IPS DF 6.9 (cell line): ENCODE results near the gene NUDT22.

Source experiments
- DNase-seq: peaks from one replicate; pipeline ENCODE4 v3.0.0-alpha.2; 2013; ENCODE audit warnings: low read depth, low spot score
- H3K27ac ChIP-seq: one replicate; pipeline ENCODE4 v1.5.1; 2013; ENCODE audit warnings: low read length, control low read depth
- H3K27me3 ChIP-seq: 2 replicates; pipeline ENCODE4 v1.6.1; 2013; ENCODE audit warnings: mild to moderate bottlenecking, low read length; ENCODE audit not compliant: control insufficient read depth, insufficient read depth
- H3K36me3 ChIP-seq: 2 replicates; pipeline ENCODE4 v1.6.1; 2013; ENCODE audit warnings: low read length; ENCODE audit not compliant: control insufficient read depth, insufficient read depth
- H3K4me1 ChIP-seq: 2 replicates; pipeline ENCODE4 v1.6.1; 2013; ENCODE audit warnings: low read length; ENCODE audit not compliant: control insufficient read depth, insufficient read depth
- H3K4me3 ChIP-seq: 2 replicates; pipeline ENCODE4 v1.5.1; 2013; ENCODE audit warnings: mild to moderate bottlenecking, low read length
- H3K9me3 ChIP-seq: 2 replicates; pipeline ENCODE4 v1.6.1; 2013; ENCODE audit warnings: low read length, inconsistent platforms; ENCODE audit not compliant: control insufficient read depth, insufficient read depth
- WGBS: extraction: QIAGEN DNeasy Blood & Tissue Kit; methylation state at CpG from one replicate; pipeline ENCODE4 v1.1.7; 2013; ENCODE audit warnings: mixed read lengths, missing lambda C conversion rate; ENCODE audit not compliant: insufficient read length, insufficient coverage; 5-methylcytosine and 5-hydroxymethylcytosine counted together

NUDT22 gene

DNA sequence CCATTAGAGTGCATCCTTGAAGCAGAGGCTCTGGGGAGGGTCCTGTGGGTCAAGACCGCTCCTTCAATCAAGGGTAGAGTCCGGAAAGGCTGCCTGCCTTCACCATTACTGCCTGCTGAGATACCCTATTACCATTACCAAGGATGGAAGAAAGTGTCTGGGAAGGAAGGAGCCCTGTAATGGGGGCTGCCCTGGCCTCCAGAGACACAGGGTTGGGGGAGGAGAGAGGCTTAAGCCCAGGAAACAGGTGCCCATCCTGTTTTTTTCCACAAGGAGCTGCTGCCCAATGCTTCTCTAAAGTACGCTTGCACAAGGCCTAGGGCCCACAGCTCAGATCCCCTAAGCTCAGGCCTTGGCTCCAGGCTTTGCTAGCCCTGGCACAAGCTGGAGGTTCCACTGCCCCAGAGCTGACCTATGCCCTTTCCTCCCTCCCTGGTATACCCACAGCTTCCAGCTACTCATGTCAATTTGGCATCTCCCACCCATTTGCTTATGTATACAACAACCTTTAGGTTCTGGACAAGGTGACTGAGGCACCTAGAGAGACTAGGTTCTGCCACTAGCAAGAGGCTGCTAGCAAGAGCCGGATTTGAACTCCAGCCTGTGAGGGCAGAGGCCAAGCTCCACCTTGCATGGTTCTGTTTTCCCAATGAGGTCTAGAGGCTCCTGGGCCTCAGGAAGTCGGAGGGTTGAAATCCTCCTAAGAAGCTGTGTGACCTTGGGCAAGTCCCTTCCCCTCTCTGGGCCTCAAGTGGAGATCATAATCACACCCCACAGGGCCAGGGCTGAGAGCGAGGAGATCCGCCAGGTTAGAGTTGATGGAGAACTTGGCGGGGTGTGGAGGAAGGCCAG, 23.7 kb downstream of the NUDT22 start:
- peaks cover 9% of the 10 kb centered on the region for H3K36me3 ChIP-seq
- H3K4me3 ChIP-seq, result no peak overlapping the region
- no peaks in the 10 kb centered on the region for H3K9me3 ChIP-seq
- no CpG with 5 or more reads among the region's 8 CpGs for WGBS
- peak overlapping the region; percentile 36 for H3K27ac ChIP-seq
- peaks cover 20% of the 10 kb centered on the region for H3K4me1 ChIP-seq
- no peaks in the 10 kb centered on the region for H3K27me3 ChIP-seq
- no peak for DNase-seq

DNA sequence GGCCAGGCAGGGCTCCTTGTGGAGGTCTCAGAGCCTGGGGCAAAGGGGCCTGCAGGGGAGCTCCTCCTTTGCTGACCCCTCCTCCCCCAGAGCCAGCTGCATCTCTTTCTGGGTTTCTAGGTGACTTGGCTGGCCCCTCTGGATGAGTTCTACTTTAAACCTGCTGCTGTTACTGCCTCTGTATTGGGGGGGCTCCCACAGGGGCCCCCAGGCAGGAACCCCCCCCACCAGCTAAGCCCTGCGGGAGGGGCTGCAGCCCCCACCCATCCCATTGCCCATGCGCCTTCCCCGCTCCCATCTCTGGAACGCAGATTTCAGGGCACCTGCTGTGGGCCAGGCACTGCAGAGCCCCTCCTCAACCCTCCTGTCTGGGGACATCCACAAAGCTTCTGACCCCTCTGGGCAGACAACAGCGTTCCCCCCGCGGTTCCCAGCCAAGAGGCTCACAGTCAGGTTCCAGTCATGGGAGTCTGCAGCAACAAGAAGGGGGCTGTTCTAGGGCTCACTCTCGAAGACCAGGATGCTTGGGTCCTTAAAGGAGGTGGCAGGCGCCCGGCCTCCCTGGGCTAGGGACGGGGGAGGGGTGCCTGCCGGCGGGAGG, 24.4 kb downstream of the NUDT22 start:
- no peak for DNase-seq
- H3K27ac ChIP-seq, result no peak overlapping the region
- peaks cover 12% of the 10 kb centered on the region for H3K36me3 ChIP-seq
- H3K4me1 ChIP-seq, result peaks cover 17% of the 10 kb centered on the region
- WGBS, result no CpG with 5 or more reads among the region's 13 CpGs
- H3K9me3 ChIP-seq, result no peaks in the 10 kb centered on the region
- peak overlapping the region; percentile 50; the same call in 1 of the 2 replicates for H3K4me3 ChIP-seq
- no peaks in the 10 kb centered on the region for H3K27me3 ChIP-seq

DNA sequence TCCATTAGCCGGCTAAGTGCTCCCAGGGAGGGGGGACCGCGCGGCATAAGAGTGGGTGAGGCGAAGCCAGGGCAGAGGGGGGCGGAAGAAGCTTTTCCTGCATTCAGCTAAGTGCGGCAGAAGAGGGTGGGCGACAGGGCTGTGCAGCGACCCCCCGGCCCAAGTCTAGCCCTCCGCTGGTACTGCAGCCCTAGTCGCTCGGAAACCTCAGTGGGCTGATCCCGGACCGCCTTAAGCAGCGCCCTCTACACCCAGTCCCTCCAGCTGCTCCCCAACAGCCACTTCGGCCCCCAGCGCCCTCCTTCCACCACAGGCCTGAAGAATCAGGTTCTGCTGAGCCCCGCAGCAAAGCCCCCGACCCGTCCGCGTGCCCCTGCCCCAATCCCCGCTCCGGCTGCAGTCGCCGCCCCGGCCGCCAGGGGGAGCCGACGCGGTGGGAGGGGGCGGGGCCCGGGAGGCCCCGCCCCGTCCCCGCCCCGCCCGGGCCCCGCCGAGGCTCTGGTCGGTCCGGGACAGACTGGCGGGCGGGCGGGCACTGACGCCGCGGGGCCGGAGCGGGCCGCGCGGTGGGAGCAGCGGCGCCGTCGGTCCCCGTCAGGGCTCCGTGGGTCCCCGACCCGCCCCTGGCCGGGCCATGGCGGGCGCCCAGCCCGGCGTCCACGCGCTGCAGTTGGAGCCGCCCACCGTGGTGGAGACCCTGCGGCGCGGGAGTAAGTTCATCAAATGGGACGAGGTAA, 25.1 kb downstream of the NUDT22 start, which contains the start of gene PLCB3:
TSS of gene PLCB3 (plus strand) at position 515 of the 737 bp plus-strand sequence. CDS start at position 635, 120 bp downstream.
- no peak for DNase-seq
- Histone ChIP-seq H3K27ac (no peak within 1 kb of the TSS), H3K9me3 (no peaks in the 10 kb centered on the region), H3K36me3 (peaks cover 19% of the 10 kb centered on the region), H3K27me3 (no peaks in the 10 kb centered on the region), H3K4me3 (peak within 1 kb of the TSS; percentile 84; the same call in 1 of the 2 replicates), H3K4me1 (peaks cover 17% of the 10 kb centered on the region)
- WGBS, result no CpG with 5 or more reads among the region's 75 CpGs

DNA sequence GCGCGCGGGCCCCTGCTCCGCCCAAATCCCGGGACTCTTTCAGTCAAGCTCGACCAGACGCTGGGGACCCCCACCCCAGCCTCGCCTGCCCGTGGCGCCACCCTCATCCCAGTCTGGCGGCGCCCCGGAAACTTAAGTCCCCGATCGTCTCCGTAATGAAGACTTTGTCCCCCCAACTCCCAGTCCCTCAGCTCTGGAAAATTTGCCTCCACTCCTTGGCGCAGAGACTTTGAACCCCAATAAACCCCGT, 25.6 kb downstream of the NUDT22 start:
- Histone ChIP-seq H3K36me3 (peaks cover 24% of the 10 kb centered on the region), H3K27me3 (no peaks in the 10 kb centered on the region), H3K4me3 (peak overlapping the region; percentile 84; the same call in 1 of the 2 replicates), H3K9me3 (no peaks in the 10 kb centered on the region), H3K27ac (no peak overlapping the region), H3K4me1 (peaks cover 17% of the 10 kb centered on the region)
- WGBS, result no CpG with 5 or more reads among the region's 18 CpGs
- no peak for DNase-seq

DNA sequence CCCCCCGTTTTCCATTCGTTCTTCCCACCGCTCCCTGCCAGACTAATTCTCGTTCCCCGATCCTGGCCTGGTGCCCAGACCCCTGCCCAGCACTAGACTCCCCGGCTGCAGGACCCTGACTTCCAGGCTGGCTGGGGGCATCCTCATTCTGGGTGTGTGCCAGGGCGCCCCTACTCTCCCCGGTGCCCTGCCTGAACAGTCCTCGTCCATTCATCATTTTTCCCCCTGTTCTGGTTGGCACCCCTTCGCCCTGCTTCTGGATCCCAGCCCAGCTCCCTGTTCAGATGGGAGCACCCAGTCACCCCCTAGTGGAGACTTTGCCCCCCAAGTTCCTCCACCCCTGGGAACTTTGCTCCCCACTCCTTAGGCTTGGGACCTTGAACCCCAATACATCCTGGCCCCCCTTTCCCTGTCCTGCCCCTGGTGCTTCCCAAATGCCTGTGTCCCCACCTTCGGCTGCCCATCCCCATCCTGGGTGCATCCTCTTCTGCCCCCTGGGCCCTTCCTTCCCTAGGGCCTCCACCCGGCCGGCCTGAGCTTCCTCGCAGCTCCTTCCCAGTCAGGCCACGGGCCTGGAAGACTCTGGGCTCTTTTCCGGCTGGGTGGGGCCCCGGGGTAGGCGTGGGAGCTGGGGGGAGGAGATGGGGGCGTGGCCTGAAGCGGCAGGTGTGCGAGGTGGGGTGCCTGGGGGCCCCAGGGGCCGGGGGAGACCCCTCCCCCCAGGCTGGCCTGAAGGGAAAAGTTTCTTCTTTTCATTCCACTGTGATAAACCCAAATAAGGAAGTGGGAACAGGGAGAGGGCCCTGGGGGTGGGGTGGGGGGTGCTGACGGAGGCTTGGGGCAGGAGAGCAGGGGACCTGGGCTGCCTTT, 26.2 kb downstream of the NUDT22 start:
- H3K27me3 ChIP-seq, result no peaks in the 10 kb centered on the region
- no peak for DNase-seq
- peaks cover 17% of the 10 kb centered on the region for H3K4me1 ChIP-seq

DNA sequence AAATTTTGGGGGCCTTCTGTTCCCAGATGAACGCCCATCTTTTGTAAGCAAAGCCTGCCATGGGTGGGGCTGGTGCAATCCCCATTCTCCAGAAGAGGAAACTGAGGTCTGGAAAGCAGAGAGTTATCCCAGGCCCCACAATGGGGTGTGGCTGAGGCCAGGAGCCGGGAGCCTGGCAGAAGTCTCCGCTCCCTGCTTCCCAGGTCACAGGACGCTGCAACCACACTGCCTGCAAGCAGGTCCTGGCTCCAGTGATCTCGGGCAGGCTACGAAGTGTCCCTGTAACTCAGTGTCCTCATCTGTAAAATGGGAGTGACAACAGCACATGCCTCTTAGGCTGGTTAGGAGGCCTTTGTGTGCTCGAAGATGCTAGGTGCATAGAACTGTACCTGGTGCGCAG, 27.0 kb downstream of the NUDT22 start:
- peaks cover 25% of the 10 kb centered on the region for H3K36me3 ChIP-seq
- no peak for DNase-seq
- no peak overlapping the region for H3K4me3 ChIP-seq
- H3K27me3 ChIP-seq, result no peaks in the 10 kb centered on the region
- H3K27ac ChIP-seq, result no peak overlapping the region
- WGBS, result no CpG with 5 or more reads among the region's 8 CpGs
- peaks cover 15% of the 10 kb centered on the region for H3K4me1 ChIP-seq
- H3K9me3 ChIP-seq, result no peaks in the 10 kb centered on the region

More for the DNA sequence above, 26.2 kb downstream of the NUDT22 start:
- Histone ChIP-seq H3K9me3 (no peaks in the 10 kb centered on the region), H3K4me3 (peak overlapping the region; percentile 84; the same call in 1 of the 2 replicates), H3K36me3 (peaks cover 25% of the 10 kb centered on the region), H3K27ac (no peak overlapping the region)
- WGBS, result no CpG with 5 or more reads among the region's 23 CpGs

DNA sequence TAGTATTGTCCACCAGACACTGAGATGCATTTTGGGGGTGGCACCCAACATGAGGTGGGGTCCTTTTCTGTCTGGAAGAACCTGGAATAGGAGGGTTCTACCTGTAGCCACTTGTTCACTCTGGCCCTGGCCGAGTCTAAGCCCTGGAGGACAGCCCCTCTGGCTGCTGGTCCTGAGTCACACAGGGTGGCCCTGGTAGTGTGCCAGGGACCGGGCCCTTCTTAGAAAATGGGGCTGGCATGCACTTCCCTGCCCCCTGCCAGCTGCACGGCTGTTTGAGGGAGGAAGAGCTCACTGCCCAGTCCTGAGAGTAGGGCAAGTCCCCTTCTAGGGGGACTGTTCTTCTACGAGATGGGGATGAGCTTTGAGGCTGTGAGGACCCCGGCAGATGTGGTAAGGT, 27.4 kb downstream of the NUDT22 start:
- no peak for DNase-seq
- Histone ChIP-seq H3K27ac (no peak overlapping the region), H3K9me3 (no peaks in the 10 kb centered on the region), H3K27me3 (no peaks in the 10 kb centered on the region), H3K4me3 (no peak overlapping the region), H3K36me3 (peaks cover 28% of the 10 kb centered on the region), H3K4me1 (peaks cover 14% of the 10 kb centered on the region)
- no CpG with 5 or more reads among the region's 5 CpGs for WGBS

DNA sequence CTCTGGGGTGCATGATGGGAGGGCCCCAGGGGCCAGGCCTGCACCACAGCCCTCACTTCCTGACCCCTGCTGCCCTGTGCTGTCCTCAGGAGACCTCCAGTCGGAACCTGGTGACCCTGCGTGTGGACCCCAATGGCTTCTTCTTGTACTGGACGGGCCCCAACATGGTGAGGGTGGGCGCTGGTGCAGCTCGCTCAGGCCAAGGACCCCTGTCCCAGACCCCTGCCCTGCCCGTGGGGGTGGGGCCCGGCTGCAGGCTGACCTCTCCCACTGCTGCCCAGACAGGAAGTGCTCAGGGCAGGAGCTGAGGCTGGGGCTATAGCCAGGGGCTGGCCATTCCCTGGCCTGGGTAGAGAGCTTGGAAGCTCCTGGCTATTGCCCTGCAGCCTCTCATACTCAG, 28.3 kb downstream of the NUDT22 start:
- no peaks in the 10 kb centered on the region for H3K27me3 ChIP-seq
- no peak overlapping the region; the same call in 1 of the 2 replicates for H3K4me3 ChIP-seq
- no peak for DNase-seq
- no CpG with 5 or more reads among the region's 7 CpGs for WGBS
- no peaks in the 10 kb centered on the region for H3K9me3 ChIP-seq
- peaks cover 36% of the 10 kb centered on the region for H3K36me3 ChIP-seq
- no peak overlapping the region for H3K27ac ChIP-seq
- peaks cover 8% of the 10 kb centered on the region; the same call in 1 of the 2 replicates for H3K4me1 ChIP-seq

DNA sequence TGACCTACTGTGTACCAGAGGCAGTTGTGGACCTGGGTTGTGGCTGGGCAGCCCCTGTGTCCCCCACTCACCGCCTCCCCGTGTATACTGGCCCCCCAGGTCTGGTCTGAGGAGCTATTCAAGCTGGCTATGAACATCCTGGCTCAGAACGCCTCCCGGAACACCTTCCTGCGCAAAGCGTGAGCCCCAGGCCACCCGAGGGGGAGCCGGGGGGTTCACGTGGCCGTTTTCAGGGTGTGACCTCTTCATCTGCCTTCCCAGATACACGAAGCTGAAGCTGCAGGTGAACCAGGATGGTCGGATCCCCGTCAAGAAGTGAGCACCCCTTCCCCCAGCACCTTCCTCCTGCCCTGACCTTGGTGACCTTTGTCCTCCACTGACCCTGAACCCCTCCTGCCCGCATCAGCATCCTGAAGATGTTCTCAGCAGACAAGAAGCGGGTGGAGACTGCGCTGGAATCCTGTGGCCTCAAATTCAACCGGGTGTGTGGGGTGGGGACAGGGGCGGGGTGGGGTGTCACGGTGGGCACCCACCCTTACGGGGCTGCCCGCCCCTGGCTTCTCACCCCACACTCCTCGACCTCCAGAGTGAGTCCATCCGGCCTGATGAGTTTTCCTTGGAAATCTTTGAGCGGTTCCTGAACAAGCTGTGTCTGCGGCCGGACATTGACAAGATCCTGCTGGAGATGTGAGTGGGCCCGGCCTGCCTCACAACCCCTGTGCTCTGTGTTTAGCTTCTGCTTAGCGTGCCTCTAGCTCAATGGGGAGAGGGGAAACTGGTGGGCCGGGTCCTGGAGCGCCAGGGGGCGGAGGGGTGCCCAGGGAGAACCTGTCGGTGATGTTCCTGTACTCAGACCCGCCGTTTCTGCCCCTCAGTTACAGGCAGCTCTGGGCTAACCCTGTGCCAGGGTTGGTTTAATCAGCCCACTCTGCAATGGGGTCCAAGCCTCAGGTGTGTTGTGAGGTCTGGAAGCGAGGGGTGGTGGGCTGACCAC, 29.4 kb downstream of the NUDT22 start:
- H3K27me3 ChIP-seq, result no peaks in the 10 kb centered on the region
- DNase-seq, result no peak
- no peaks in the 10 kb centered on the region for H3K9me3 ChIP-seq
- H3K4me1 ChIP-seq, result 0 out of 2 replicates have a peak, but pooled peaks cover 4% of the 10 kb centered on the region
- H3K4me3 ChIP-seq, result no peak overlapping the region
- no CpG with 5 or more reads among the region's 35 CpGs for WGBS
- H3K27ac ChIP-seq, result no peak overlapping the region
- peaks cover 46% of the 10 kb centered on the region for H3K36me3 ChIP-seq
